ENCODE measurements around the gene BCL11A. TPM values are rescaled to one million over a fixed set of nuclear protein-coding genes. Genes with fewer than 3 reads are reported as not detected.

The BCL11A gene
- total RNA-seq, 1 experiment from 2014 or later, result not detected

- in situ Hi-C loops (cut with HindIII; ENCODE audit: low pct_unique_long_range_greater_than_20kb, low sequenced_read_pairs), result no loop called here
- no peak for DNase-seq (ENCODE audit: low read depth)
Observed at GRCh38 chr2:60549928-60550177, 3.6 kb downstream of the BCL11A start.

- DNase-seq (ENCODE audit: low read depth), result peak; percentile 36
Observed at GRCh38 chr2:60549238-60549927, 4.1 kb downstream of the BCL11A start.

GRCh38 chr2:60548845-60549237 lies 4.6 kb downstream of the BCL11A start:
- no peak for DNase-seq (ENCODE audit: low read depth)
- in situ Hi-C loops (cut with HindIII; ENCODE audit: low pct_unique_long_range_greater_than_20kb, low sequenced_read_pairs), result no loop called here

More at GRCh38 chr2:60549238-60549927, 4.1 kb downstream of the BCL11A start:
- in situ Hi-C loops (cut with HindIII; ENCODE audit: low pct_unique_long_range_greater_than_20kb, low sequenced_read_pairs), result no loop called here

GRCh38 chr2:60548311-60548710 lies 5.1 kb downstream of the BCL11A start:
- in situ Hi-C loops (cut with HindIII; ENCODE audit: low pct_unique_long_range_greater_than_20kb, low sequenced_read_pairs), result no loop called here
- DNase-seq (ENCODE audit: low read depth), result no peak

DNA sequence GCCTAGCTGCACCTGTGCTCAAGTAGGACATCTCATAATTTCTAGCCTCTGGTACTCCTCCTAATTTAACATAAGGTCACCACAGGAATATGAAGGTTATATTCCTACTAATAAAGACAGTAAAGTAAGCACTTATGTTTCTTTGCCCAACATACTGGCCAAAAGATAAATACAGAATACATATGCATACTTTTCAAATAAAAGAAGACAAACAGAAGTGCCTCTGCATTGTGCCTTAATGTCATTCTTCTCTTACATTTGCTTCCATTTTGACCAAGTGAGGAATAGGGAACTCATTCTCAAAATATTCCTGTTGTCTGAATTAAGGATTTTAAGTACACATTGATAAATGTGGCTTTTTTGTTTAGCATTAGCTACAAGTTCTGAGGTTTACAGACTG lies 5.6 kb downstream of the BCL11A start:
- in situ Hi-C loops (cut with HindIII; ENCODE audit: low pct_unique_long_range_greater_than_20kb, low sequenced_read_pairs), result no loop called here
- no peak for DNase-seq (ENCODE audit: low read depth)

DNA sequence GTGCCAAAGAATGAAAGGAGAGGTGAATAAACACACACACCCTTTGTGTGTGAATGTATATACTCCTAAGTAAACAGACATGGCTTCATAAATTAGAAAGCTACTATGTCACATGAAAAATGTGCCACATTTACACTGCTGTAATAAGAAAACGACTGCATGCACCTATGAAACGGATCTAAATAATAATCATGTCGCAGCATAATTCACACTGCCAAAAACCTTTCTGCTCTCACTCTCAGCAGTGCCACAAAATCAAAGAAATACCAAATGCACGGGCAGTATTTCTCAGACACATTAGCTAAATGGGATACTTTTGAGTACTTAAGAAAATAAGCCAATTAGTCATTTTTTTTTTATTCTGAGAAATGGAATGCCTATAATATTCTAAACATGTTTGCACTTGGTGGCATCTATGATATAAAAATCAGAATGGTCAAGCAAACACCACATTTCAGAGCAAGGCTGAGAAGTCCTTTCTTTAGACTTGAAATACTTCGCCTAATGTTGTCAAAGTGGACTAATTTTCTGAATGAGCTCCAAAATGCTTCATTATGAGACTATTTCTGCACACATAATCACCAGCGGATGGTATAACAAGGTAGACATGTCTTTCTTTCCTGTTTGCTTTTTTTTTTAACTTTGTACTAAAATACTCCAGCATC lies 6.6 kb downstream of the BCL11A start:
- in situ Hi-C loops (cut with HindIII; ENCODE audit: low pct_unique_long_range_greater_than_20kb, low sequenced_read_pairs), result no loop called here
- no peak for DNase-seq (ENCODE audit: low read depth)

GRCh38 chr2:60544954-60545560 lies 8.4 kb downstream of the BCL11A start:
- in situ Hi-C loops (cut with HindIII; ENCODE audit: low pct_unique_long_range_greater_than_20kb, low sequenced_read_pairs), result no loop called here
- DNase-seq (ENCODE audit: low read depth), result no peak

DNA sequence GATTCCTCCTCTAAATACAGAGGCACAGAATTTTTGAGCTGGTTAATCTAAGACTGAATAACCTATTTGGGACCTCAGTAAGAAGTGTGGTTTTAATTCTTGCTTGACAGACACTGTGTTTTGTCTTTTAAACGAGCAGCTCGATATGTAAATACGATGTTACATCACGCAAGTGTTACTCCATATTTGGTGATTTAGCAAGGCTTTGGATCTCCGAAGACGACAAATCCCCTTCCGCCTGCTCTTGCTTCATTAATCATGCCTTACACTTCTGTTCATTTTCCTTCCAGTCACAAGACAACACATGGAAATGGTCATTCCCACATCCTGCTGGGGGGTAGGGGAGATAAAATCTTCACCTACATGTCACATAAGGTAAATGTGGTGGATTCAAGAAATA lies 9.4 kb downstream of the BCL11A start:
- in situ Hi-C loops (cut with HindIII; ENCODE audit: low pct_unique_long_range_greater_than_20kb, low sequenced_read_pairs), result no loop called here
- DNase-seq (ENCODE audit: low read depth), result no peak

GRCh38 chr2:60541056-60541651 lies 12.3 kb downstream of the BCL11A start:
- in situ Hi-C loops (cut with HindIII; ENCODE audit: low pct_unique_long_range_greater_than_20kb, low sequenced_read_pairs), result no loop called here
- DNase-seq (ENCODE audit: low read depth), result no peak

GRCh38 chr2:60540074-60540473 lies 13.4 kb downstream of the BCL11A start:
- DNase-seq (ENCODE audit: low read depth), result no peak
- in situ Hi-C loops (cut with HindIII; ENCODE audit: low pct_unique_long_range_greater_than_20kb, low sequenced_read_pairs), result no loop called here

- no peak for DNase-seq (ENCODE audit: low read depth)
- in situ Hi-C loops (cut with HindIII; ENCODE audit: low pct_unique_long_range_greater_than_20kb, low sequenced_read_pairs), result no loop called here
Observed at GRCh38 chr2:60539140-60539539, 14.3 kb downstream of the BCL11A start.

DNA sequence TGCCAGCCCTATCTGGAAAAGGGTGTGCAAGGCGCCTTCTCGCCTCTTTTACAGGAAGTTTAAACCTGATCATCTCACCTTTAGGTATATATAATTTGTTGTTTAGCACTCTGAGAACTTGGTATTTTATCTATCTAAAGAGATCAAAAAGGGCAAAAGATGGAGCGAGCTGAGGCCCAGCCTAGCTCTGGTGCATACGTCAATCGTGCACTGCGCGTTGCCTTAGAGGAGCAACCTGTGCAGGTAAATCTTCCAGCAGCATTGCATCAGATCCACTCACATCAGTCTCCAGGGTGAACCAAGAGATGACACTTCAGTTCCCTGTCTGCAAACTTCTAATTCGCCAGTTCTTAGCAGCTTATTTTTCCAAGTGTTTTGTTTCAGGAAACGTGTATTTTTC lies 15.4 kb downstream of the BCL11A start:
- in situ Hi-C loops (cut with HindIII; ENCODE audit: low pct_unique_long_range_greater_than_20kb, low sequenced_read_pairs), result no loop called here
- DNase-seq (ENCODE audit: low read depth), result no peak

- DNase-seq (ENCODE audit: low read depth), result no peak
- in situ Hi-C loops (cut with HindIII; ENCODE audit: low pct_unique_long_range_greater_than_20kb, low sequenced_read_pairs), result no loop called here
Observed at GRCh38 chr2:60536746-60537145, 16.7 kb downstream of the BCL11A start.

GRCh38 chr2:60535685-60536312 lies 17.7 kb downstream of the BCL11A start:
- no peak for DNase-seq (ENCODE audit: low read depth)
- in situ Hi-C loops (cut with HindIII; ENCODE audit: low pct_unique_long_range_greater_than_20kb, low sequenced_read_pairs), result no loop called here

- in situ Hi-C loops (cut with HindIII; ENCODE audit: low pct_unique_long_range_greater_than_20kb, low sequenced_read_pairs), result no loop called here
- no peak for DNase-seq (ENCODE audit: low read depth)
Observed at GRCh38 chr2:60534892-60535684, 18.4 kb downstream of the BCL11A start.

DNA sequence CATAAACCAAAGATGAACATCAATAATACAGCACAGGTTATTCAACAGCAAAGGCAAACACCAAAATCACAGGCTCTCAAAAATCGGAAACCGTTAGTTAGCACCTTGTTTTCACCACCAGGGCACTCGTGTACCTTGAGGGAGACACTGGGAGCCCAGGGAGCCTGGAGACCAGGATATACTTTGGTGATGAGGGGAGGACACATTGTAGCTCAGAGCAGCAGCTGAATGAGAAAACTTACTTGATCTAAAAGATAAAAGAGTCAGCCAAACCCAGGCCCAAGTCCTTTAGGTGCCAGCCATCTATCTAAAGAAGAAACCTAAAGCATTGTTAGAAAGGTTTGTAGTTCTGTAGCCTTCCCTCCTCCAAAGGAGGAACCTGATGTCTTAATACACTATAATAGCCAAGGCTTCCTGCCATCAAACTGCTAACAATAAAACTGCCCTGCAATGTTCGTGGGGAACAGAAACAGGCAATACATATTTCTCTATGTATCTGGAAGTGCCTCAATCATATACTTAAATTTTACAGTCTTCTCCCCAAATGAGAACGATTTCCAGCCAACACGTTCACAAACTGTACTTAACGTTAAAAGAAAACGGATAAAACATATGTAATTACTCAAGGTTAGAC lies 19.3 kb downstream of the BCL11A start:
- in situ Hi-C loops (cut with HindIII; ENCODE audit: low pct_unique_long_range_greater_than_20kb, low sequenced_read_pairs), result no loop called here
- no peak for DNase-seq (ENCODE audit: low read depth)

DNA sequence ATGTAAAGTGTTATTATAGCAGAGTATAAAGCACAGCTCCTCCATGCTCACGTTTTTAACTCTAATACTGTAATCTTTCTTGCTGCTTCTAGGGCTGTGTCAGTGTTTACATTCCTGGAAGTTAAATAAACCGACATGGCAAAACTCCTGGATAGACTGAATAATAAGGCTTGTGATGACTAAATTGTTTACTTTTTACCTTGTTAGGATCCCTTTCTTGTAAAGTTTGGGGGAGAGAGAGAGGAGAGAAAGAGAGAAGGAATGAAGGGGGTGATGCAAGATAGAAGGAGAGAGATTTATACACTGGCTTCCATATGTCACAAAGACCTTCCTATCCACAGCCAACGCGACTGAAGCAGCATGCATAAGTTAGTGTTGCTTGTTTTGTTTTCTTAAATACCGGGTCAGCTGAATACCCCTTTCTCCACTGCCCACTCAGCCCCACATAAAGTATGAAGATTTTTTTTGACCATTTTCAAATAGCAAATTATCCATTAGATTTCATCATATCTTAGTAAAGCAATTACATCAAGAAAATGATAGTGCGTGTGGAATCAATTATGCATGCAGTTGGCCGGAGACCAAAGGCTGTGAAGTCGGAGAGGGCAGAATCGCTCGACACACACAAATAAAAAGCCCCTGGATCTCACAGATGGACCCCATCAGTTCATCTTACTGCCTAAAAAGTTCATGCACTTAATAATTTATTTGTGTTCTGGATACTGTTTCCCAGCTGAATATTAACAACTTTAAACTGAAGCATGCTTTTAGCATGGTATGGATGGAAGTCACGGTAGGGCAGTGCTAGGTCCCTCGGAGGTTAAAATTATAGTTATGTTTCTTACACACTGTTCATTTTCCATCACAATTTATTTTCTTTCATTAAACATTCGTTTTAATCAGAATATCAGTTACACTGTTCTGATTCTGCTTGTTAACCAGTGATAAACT lies 20.1 kb downstream of the BCL11A start:
- in situ Hi-C loops (cut with HindIII; ENCODE audit: low pct_unique_long_range_greater_than_20kb, low sequenced_read_pairs), result no loop called here
- DNase-seq (ENCODE audit: low read depth), result peak; percentile 10

All from Caki2 (cell line).